IgD-negative memory B cell (primary cell): ENCODE data around the gene TNN. TPM values are rescaled to one million over a fixed set of nuclear protein-coding genes. Genes with fewer than 3 reads are reported as not detected.

ENCODE experiments used
- H3K27ac Mint-ChIP-seq, 3 donors: one replicate each; pipeline ENCODE4 v1.8.0; 2020 to 2022; ENCODE audit warnings: mild to moderate bottlenecking in 3 of 3, mixed read lengths in 3 of 3, moderate library complexity in 1 of 3
- H3K27me3 Mint-ChIP-seq: one replicate; pipeline ENCODE4 v1.8.0; 2021; ENCODE audit warnings: mixed read lengths
- H3K36me3 Mint-ChIP-seq: one replicate; pipeline ENCODE4 v1.8.0; 2020; ENCODE audit warnings: mild to moderate bottlenecking, mixed read lengths
- H3K4me1 Mint-ChIP-seq, 3 donors: one replicate each; pipeline ENCODE4 v1.8.0; 2020 to 2022; ENCODE audit warnings: mixed read lengths in 3 of 3, mild to moderate bottlenecking in 1 of 3
- H3K4me3 Mint-ChIP-seq, 4 donors: one replicate each; pipeline ENCODE4 v1.8.0; 2020 to 2022; ENCODE audit warnings: mild to moderate bottlenecking in 4 of 4, mixed read lengths in 4 of 4, moderate library complexity in 3 of 4
- H3K9me3 Mint-ChIP-seq, 3 donors: one replicate each; pipeline ENCODE4 v1.8.0; 2020 to 2021; ENCODE audit warnings: mixed read lengths in 3 of 3, mild to moderate bottlenecking in 1 of 3
- polyA plus RNA-seq: library from polyadenylated mRNA; unstranded; fragments of 300-500 nt; fragmentation: Illumina TruSeq; gene quantifications from one replicate; pipeline ENCODE4 v1.2.3, GENCODE V29; 2021

TNN gene
- polyA plus RNA-seq, 1 donor from 2014 or later: not detected

- Mint-ChIP-seq H3K4me3 (peak overlapping the region in 1 of 4 donors; percentile 6), H3K9me3 (peaks cover 0 to 2% (median 0%) of the 10 kb centered on the region in 3 donors), H3K36me3 (peaks cover 17% of the 10 kb centered on the region), H3K4me1 (peaks cover 58 to 74% (median 64%) of the 10 kb centered on the region in 3 donors), H3K27me3 (no peaks in the 10 kb centered on the region), H3K27ac (peak overlapping the region in 2 of 3 donors; percentile 36 to 52)
Measured at GRCh38 chr1:175178456-175178855, 110.8 kb downstream of the TNN start.

- H3K27ac Mint-ChIP-seq: peak overlapping the region in 2 of 3 donors; percentile 71 to 81
- peak overlapping the region in 2 of 4 donors; percentile 39 to 47 for H3K4me3 Mint-ChIP-seq
- peaks cover 54 to 62% (median 62%) of the 10 kb centered on the region in 3 donors for H3K4me1 Mint-ChIP-seq
- H3K9me3 Mint-ChIP-seq: peaks cover 0 to 2% (median 0%) of the 10 kb centered on the region in 3 donors
- H3K36me3 Mint-ChIP-seq: peaks cover 16% of the 10 kb centered on the region
- no peaks in the 10 kb centered on the region for H3K27me3 Mint-ChIP-seq
Measured at GRCh38 chr1:175179837-175180590, 112.4 kb downstream of the TNN start.

GRCh38 chr1:175182201-175182746, 114.6 kb downstream of the TNN start:
- no peak overlapping the region for H3K4me3 Mint-ChIP-seq
- peak overlapping the region in 2 of 3 donors; percentile 39 to 74 for H3K27ac Mint-ChIP-seq
- H3K27me3 Mint-ChIP-seq: no peaks in the 10 kb centered on the region
- no peaks in the 10 kb centered on the region for H3K9me3 Mint-ChIP-seq
- H3K4me1 Mint-ChIP-seq: peaks cover 71 to 78% (median 74%) of the 10 kb centered on the region in 3 donors
- peaks cover 16% of the 10 kb centered on the region for H3K36me3 Mint-ChIP-seq

DNA sequence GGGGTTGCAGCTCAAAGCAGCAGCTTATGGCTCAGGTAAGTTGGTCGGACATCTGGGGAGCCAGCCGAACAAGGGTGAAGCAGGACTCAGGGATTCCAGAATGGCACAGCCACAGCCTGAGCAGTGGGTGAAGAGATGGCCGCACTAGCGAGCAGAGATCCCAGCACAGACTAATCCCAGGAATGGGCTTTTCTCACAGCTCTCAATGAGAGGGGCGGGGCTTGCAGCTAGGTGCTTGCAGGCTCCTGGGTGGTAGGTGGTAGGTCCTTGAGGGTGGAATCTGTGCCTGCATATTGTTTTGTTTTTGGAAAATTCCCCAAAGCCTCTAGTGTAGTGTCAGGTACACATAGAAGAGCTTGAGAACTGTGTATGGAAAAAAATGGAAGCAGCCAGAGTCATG, 116.0 kb downstream of the TNN start:
- H3K4me3 Mint-ChIP-seq: peak overlapping the region in 1 of 4 donors; percentile 86
- H3K36me3 Mint-ChIP-seq: peaks cover 17% of the 10 kb centered on the region
- H3K27ac Mint-ChIP-seq: peak overlapping the region in 2 of 3 donors; percentile 39 to 83
- no peaks in the 10 kb centered on the region for H3K27me3 Mint-ChIP-seq
- H3K9me3 Mint-ChIP-seq: no peaks in the 10 kb centered on the region
- peaks cover 74 to 84% (median 78%) of the 10 kb centered on the region in 3 donors for H3K4me1 Mint-ChIP-seq

GRCh38 chr1:175185903-175186302, 118.3 kb downstream of the TNN start:
- H3K27me3 Mint-ChIP-seq: no peaks in the 10 kb centered on the region
- H3K36me3 Mint-ChIP-seq: peaks cover 28% of the 10 kb centered on the region
- H3K4me1 Mint-ChIP-seq: peaks cover 78 to 91% (median 78%) of the 10 kb centered on the region in 3 donors
- peak overlapping the region in 2 of 3 donors; percentile 73 to 87 for H3K27ac Mint-ChIP-seq
- H3K4me3 Mint-ChIP-seq: peak overlapping the region in 3 of 4 donors; percentile 48 to 76 (median 71)
- no peaks in the 10 kb centered on the region for H3K9me3 Mint-ChIP-seq

GRCh38 chr1:175186433-175187160, 119.0 kb downstream of the TNN start:
- peak overlapping the region; percentile 35 to 99 (median 82) for H3K4me3 Mint-ChIP-seq
- peak overlapping the region in 2 of 3 donors; percentile 78 to 87 for H3K27ac Mint-ChIP-seq
- no peaks in the 10 kb centered on the region for H3K9me3 Mint-ChIP-seq
- no peaks in the 10 kb centered on the region for H3K27me3 Mint-ChIP-seq
- H3K36me3 Mint-ChIP-seq: peaks cover 29% of the 10 kb centered on the region
- peaks cover 74 to 88% (median 76%) of the 10 kb centered on the region in 3 donors for H3K4me1 Mint-ChIP-seq

- peaks cover 27% of the 10 kb centered on the region for H3K36me3 Mint-ChIP-seq
- H3K27ac Mint-ChIP-seq: peak overlapping the region; percentile 87 to 97 (median 96)
- H3K9me3 Mint-ChIP-seq: no peaks in the 10 kb centered on the region
- H3K4me1 Mint-ChIP-seq: peaks cover 58 to 78% (median 64%) of the 10 kb centered on the region in 3 donors
- no peaks in the 10 kb centered on the region for H3K27me3 Mint-ChIP-seq
- H3K4me3 Mint-ChIP-seq: peak overlapping the region; percentile 88 to 99 (median 98)
Measured at GRCh38 chr1:175188936-175189335, 121.3 kb downstream of the TNN start.

- H3K9me3 Mint-ChIP-seq: no peaks in the 10 kb centered on the region
- H3K4me3 Mint-ChIP-seq: peak overlapping the region; percentile 88 to 99 (median 98)
- H3K36me3 Mint-ChIP-seq: peaks cover 19% of the 10 kb centered on the region
- H3K27me3 Mint-ChIP-seq: no peaks in the 10 kb centered on the region
- H3K27ac Mint-ChIP-seq: peak overlapping the region; percentile 87 to 97 (median 96)
- peaks cover 57 to 76% (median 68%) of the 10 kb centered on the region in 3 donors for H3K4me1 Mint-ChIP-seq
Measured at GRCh38 chr1:175191659-175192058, 124.0 kb downstream of the TNN start.

DNA sequence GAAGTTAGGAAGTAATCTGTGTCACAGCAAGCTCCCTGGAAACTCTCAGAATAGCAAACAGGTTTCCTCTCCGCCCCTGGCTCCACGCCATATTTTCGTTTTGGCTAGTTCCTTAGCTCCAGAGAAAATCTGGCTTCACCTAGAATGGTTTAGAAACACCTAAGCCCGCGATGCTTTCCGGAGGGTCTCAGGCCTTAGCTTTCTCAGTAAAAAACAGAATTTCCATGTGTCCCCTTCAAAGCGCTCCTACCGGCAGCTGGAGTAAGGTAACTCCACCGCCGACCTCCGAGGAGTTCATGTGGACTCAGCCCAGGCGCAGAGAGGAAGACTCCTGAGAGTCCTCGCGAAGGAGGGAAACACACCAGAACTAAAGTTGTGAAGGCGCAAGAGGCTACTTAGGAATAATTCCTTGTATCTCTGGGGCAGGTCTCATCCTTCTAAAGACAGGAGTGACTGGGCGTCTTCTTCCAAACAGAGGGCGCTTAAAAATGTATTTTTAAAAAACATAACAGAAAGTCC, 124.5 kb downstream of the TNN start:
- no peaks in the 10 kb centered on the region for H3K9me3 Mint-ChIP-seq
- peak overlapping the region; percentile 88 to 99 (median 98) for H3K4me3 Mint-ChIP-seq
- no peaks in the 10 kb centered on the region for H3K27me3 Mint-ChIP-seq
- peaks cover 55 to 73% (median 63%) of the 10 kb centered on the region in 3 donors for H3K4me1 Mint-ChIP-seq
- peaks cover 16% of the 10 kb centered on the region for H3K36me3 Mint-ChIP-seq
- H3K27ac Mint-ChIP-seq: peak overlapping the region; percentile 87 to 97 (median 96)

DNA sequence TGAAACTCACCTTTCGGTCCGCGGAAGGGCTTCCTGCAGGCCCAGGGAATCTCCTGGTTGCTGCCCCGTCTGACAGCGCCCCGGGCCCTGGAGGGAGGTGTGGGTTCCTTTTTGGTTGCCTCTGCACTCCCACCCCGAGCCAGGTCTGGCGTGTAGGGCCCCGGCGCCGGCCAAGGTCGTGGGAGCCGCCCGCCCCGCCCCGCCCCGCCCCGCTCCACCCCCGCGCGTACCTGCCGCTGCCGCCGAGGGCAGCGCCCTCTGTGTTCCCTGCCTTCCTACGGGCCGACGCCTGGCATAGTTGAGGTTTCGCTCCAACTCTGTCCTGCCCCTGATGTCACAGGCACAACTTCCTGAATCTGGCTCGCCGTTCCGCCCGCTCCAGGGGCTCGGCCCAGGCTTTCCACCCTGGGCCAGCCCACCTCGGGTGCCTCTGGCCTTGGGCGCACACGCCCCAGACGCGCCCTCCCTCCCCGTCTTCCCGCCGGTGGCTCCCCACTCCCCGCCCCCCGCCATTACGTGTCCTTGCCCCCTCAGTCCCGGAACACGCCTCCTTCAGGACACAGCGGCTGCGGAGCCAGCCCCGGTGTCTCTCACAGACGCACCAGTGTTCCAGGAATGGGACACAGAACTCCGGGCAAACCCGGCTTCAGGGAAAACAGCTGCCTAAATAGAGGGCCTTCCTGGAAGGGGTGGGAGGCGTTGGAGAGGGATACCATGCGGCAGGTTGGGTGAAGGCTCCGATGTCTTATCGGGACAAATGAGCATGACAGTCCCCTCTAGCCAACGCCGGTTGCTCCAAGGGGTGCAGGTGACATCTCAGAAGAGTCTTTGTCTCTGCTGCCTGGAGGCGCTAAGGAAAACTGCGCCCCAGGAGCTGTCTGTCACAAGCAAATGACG, 125.2 kb downstream of the TNN start, which contains the start of gene KIAA0040:
Gene KIAA0040 (minus strand): TSS at position 147 of the 897 bp plus-strand sequence. CDS start 31,763 bp downstream, outside the sequence.
- Mint-ChIP-seq H3K27me3 (no peaks in the 10 kb centered on the region), H3K4me3 (peak within 1 kb of the TSS; percentile 88 to 99 (median 98)), H3K27ac (peak within 1 kb of the TSS; percentile 87 to 97 (median 96)), H3K9me3 (no peaks in the 10 kb centered on the region), H3K4me1 (peaks cover 54 to 73% (median 62%) of the 10 kb centered on the region in 3 donors), H3K36me3 (peaks cover 16% of the 10 kb centered on the region)

DNA sequence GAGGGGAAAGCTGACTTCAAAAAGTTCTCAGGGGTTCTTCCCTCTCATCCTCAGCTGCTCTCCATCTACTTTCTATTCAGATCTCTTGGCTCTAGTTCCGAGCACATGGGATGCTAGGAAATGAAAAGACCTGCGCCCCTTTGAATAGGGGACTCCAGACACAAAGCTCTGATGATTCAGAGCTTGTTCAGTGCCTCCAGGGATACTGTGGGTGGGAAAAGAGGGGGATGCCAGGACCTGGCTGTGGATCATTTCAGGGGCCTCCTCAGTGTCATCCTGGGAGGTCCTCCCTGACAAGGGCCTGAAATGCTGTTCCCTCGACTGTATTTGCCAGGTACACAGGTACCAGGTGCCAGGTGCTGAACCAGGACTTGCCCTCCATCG, 125.9 kb downstream of the TNN start:
- Mint-ChIP-seq H3K27ac (peak overlapping the region; percentile 47 to 96 (median 47)), H3K9me3 (no peaks in the 10 kb centered on the region), H3K4me1 (peaks cover 51 to 72% (median 59%) of the 10 kb centered on the region in 3 donors), H3K27me3 (no peaks in the 10 kb centered on the region), H3K4me3 (peak overlapping the region; percentile 88 to 99 (median 98)), H3K36me3 (peaks cover 14% of the 10 kb centered on the region)

- Mint-ChIP-seq H3K4me1 (peaks cover 41 to 54% (median 48%) of the 10 kb centered on the region in 3 donors), H3K27me3 (no peaks in the 10 kb centered on the region), H3K36me3 (peaks cover 6% of the 10 kb centered on the region), H3K4me3 (peak overlapping the region in 3 of 4 donors; percentile 61 to 78 (median 70)), H3K9me3 (no peaks in the 10 kb centered on the region), H3K27ac (no peak overlapping the region)
Measured at GRCh38 chr1:175195281-175195680, 127.6 kb downstream of the TNN start.

DNA sequence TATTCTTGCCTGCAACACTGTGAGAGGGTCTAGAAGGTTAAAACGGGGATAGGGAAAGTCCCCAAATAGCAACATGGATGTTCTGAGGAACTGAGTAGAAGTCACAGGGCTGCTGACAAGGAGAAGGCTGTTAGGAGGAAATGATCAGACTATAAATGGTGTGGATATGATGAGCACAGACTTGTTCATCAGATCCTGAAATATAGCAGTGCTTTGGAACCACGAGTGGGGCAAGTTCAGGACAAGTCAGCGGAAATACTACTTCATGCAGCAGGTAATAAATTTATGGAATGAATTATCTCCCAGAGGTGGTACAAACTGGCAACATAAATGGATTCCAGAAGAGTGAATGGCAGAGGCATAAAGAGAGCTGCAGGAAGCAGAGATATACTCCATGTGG, 128.2 kb downstream of the TNN start:
- Mint-ChIP-seq H3K9me3 (no peaks in the 10 kb centered on the region), H3K27ac (peak overlapping the region in 1 of 3 donors; percentile 9), H3K4me1 (peaks cover 36 to 49% (median 44%) of the 10 kb centered on the region in 3 donors), H3K4me3 (peak overlapping the region in 3 of 4 donors; percentile 61 to 78 (median 70)), H3K27me3 (no peaks in the 10 kb centered on the region), H3K36me3 (peaks cover 2% of the 10 kb centered on the region)
